GM19452 (cell line): ENCODE measurements around the gene PACS2.

Experiments used
- ATAC-seq: cut with Tn5 transposase; IDR thresholded peaks from one replicate; pipeline ENCODE4 v1.9.1; 2021; ENCODE audit not compliant: unreplicated experiment

Gene PACS2

GRCh38 chr14:105384041-105384557 is 69.6 kb downstream of the PACS2 start:
- no peak for ATAC-seq

- no peak for ATAC-seq
Measured at GRCh38 chr14:105384605-105385321, 70.2 kb downstream of the PACS2 start.

- ATAC-seq, result no peak
Measured at GRCh38 chr14:105385322-105385637, 70.7 kb downstream of the PACS2 start.

GRCh38 chr14:105385698-105386365 is 71.3 kb downstream of the PACS2 start:
- ATAC-seq, result no peak

DNA sequence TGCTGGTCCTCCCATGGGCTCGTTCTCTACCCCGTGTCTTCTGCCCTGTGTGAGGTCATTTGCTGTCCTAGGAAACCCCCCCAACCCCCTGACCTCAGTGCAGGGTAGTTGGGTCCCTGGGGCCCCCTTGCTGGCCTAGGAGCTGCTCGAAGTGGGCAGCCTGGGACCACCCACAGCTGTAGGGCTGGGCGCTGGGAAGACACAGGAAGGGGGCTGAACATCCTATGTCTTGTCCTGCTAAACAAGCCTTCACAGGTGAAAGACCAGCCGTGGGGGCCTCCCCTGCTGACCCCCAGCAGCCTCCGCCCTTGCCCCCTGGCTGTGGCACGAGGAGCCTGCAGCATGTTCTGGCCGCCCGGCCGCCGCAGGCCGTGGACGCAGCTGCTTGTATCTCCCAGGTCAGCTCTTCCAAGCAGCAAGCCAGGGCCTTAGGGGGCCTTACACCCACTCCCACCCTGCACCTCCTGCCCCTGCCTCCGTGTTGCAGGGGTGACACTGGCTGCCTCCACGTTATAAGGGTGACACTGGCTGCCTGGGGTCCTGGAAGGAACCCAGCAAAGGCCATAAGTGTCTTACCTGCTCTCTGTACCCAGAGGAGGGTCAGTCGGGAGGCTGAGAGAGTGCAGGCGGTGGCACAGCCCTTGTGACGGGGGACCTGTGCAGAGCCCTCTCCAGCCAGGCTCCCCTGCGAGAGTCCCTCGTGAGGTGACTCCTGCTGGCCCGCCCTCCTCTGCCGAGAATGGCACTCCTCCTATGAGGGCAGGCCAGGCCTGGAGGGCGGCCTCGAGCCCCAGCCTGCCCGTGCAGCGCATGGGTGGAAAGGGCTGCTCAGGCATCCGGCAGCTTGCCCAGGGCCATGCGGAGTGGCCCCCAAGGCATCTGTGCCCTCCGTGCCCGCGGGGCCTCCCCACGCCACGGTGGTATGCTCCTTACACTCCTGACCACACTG is 72.3 kb downstream of the PACS2 start:
- ATAC-seq, result no peak

GRCh38 chr14:105387530-105387922 is 73.0 kb downstream of the PACS2 start:
- no peak for ATAC-seq

GRCh38 chr14:105388110-105388951 is 73.8 kb downstream of the PACS2 start:
- ATAC-seq, result no peak

DNA sequence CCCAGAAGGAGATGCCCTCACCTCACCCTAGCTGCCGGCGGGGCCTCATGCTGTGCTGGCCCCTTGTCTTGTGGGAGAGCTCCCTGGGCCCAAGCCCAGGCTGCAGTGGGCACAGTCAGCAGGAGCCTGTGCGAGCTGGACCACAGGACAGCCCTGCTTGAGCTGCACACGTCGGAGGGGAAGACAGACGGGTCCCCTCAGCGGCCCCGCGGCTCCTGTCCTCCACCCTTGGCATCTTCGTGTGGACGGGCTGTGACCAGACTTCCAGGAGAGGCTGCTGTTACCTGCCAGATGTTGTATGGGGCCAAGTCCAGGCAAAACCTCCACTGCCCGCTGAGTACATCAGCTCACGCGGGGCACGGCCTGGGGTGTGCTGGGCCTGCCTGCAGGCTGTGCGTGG is 74.4 kb downstream of the PACS2 start:
- no peak for ATAC-seq

GRCh38 chr14:105389534-105389933 is 75.0 kb downstream of the PACS2 start:
- ATAC-seq, result no peak

DNA sequence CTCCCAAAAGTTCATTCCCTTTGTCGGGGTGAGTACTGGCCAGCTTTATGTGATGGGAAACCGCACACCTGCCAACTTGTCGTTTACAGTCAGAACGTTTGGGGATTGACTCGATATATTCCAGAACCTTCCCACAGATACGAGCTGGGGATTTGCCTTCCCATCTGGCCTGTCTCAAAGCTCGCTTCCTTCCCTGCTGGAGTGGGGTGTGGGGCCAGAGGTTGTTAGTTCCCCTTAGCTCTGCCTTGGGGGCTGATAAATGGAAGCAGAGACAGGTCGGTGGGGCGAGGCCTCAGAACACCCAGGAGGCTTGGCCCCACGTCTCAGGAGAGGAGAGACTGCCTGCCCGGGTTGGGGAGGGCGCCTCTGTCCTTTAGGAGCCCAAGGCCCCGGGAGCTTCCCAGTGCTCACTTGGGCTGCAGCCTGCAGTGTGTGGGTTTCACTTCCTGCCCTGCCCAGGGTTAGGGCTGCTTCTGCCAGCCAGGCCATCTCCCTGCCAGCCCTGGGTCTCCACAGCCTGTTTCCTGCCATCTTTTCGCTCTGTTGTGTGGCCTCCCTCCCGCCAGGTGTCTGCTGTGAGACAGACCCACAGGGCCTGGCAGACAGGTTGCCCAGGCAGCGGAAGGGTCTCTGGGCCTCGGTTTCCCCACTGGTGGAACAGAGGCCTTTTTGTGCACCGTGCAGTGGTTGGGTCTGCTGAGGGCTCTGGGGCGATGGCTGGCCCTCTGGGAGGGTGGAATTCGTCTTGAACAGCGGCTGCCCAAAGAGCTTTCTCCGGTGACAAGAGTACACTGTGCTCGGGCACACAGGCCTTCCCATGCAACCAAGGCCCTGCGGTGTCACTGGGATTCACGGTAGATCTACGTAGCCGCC is 75.7 kb downstream of the PACS2 start:
- ATAC-seq, result no peak

GRCh38 chr14:105390849-105391500 is 76.4 kb downstream of the PACS2 start:
- no peak for ATAC-seq

GRCh38 chr14:105391541-105391940 is 77.0 kb downstream of the PACS2 start:
- no peak for ATAC-seq

GRCh38 chr14:105392131-105393090 is 77.9 kb downstream of the PACS2 start:
- no peak for ATAC-seq

GRCh38 chr14:105393151-105393550 is 78.6 kb downstream of the PACS2 start:
- no peak for ATAC-seq

- no peak for ATAC-seq
Measured at GRCh38 chr14:105394714-105395537, 80.4 kb downstream of the PACS2 start.

DNA sequence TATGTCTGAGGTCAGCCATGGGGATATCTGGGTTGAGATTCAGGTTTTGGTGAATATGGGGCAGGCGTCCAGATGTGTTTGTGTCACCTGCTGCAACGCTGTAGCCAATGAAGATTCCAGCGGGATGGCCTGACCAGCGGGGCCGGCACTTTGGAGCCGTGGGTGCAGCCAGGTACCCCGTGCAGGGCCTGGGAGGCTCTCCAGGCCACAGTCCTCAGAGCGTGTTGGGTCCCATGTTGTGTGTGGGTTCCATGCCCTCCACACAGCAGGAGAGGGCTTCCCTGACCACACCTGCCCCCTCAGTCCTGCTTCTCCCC is 80.9 kb downstream of the PACS2 start:
- ATAC-seq, result no peak

DNA sequence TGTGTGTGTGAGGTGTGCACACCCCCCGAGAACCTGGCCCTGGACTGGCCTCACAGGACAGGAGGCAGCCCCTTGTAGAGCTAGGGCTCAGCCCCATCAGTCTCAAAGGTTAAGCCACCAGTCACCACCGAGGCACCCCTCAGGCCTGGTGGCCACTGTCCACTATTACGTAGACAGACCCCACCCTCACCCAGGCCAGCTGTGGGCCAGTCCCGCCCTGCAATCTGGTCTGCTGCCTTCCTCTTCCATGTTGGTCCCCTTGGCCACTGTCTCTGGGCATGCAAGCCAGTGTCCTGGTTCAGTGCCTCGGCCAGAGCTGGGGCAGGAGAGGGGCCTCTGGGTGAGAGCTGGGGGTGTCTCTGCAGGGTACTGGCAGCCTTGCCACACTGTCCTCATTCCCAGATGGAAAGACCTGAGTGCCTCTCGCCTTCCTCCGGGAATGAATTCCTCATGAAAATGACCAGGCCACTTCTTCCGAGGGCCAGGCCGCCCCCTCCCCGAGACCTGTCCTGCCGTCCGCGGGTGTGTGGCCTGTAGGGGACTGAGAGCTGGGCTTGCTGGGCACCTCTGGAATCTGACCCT is 82.9 kb downstream of the PACS2 start:
- ATAC-seq, result no peak
